ENCODE results near the gene KCMF1.

KCMF1 gene

DNA sequence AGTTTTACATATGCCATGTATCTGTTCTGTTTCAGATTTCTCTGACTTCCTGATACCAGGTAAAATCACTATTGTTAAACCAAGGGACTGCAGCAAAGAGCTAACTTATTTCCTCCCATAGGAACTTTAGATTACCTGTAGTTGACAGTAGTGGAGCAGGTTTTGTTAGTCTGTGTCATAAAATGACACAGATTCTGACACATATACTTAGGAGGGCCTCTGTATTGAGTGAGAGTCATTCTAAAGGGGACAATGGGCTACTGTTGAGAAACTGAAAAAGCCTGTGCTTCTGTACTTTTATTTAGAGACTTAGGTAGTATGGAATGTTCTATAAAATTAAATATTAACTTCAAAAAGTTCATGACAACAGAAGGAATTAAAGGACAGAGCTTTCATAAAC, 48.2 kb downstream of the KCMF1 start:
- H3K4me3 ChIP-seq (ENCODE audit: low read depth, low read length): no peak overlapping the region

DNA sequence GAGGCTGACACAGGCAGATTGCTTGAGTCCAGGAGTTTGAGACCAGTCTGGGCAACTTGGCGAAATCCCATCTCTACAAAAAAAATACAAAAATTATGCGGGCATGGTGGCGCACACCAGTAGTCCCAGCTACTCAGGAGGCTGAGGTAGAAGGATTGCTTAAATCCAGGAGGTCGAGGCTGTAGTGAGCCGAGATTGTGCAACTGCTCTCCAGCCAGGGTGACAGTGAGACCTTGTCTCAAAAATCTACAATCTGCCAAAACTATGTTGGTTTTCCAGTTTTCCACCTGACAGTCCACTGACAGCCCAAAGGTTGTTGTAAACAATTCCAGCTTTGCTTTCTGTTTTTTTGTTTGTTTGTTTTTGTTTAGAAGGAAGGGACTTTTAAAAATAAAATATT, 51.3 kb downstream of the KCMF1 start:
- H3K4me3 ChIP-seq (ENCODE audit: low read depth, low read length): no peak overlapping the region

GRCh38 chr2:85024372-85025047, 53.5 kb downstream of the KCMF1 start:
- H3K4me3 ChIP-seq (ENCODE audit: low read depth, low read length): no peak overlapping the region

DNA sequence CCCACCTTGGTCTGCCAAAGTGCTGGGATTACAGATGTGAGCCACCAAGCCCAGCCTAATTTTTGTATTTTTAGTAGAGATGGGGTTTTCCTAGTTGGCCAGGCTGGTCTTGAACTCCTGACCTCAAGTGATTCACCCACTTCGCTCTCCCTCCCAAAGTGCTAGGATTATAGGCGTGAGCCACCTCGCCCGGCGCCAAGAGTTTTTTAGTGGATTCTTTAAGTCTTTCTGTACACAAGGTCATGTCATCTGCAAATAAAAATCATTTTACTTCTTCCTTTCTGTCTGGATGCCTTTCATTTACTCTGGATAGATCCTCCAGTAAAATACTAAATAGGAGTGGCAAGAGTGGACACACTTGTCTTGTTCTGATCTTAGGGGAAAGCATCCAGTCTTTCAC, 61.7 kb downstream of the KCMF1 start:
- H3K4me3 ChIP-seq (ENCODE audit: low read depth, low read length): no peak overlapping the region

DNA sequence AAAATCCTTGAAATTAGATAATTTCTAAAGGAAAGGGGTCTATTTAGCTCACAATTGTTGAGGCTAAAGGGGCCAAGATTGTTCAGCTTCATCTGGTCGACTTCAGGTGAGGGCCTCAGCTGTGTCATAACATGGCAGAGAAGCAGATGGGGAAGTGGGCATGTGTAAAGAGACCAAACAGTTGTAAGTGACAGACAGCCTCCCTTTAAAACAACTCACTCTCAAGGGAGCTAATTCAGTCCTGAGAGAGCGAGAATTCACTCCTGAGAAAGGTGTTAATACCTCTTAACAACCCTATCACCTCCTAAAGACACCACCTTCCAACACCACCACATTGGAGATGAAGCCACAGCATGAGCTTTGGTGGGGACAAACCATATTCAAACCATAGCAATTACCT, 62.4 kb downstream of the KCMF1 start:
- no peak overlapping the region for H3K4me3 ChIP-seq (ENCODE audit: low read depth, low read length)

DNA sequence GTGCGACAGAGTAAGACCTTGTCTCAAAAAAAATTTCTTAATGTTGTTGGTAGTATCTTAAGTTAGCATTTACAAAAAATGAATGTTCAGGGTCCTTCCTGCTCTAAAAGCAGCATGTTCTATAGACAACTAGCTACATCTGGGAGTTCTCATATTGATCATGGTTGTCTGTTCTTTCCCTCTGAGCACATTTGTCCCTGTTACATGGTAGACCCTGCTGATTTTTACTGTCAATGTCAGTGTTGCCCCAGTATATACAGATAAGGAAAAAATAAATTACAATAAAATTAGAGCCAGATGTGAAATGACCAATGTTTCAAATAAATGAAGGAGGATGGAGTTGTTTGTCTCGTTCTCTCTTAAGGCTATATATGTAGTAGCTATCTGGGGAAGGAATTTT, 63.2 kb downstream of the KCMF1 start:
- H3K4me3 ChIP-seq (ENCODE audit: low read depth, low read length): no peak overlapping the region

DNA sequence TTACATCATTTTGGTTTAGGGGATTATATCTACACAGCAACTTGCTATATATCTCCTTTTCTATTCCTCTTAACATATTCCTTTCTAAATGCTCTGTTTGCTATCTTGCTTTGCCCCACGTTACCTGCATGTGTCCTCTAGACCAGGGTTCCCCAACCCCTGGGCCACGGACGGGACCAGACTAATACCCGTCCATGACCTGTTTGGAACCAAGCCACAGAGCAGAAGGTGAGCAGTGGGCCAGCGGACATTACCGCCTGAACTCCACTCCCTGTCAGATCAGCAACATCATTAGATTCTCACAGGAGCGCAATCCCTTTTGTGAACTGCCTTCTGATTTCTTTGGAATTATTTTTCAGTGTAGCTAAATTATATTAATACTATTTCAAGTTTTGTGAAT, 66.7 kb downstream of the KCMF1 start:
- no peak overlapping the region for H3K4me3 ChIP-seq (ENCODE audit: low read depth, low read length)

GRCh38 chr2:85042330-85042729, 71.4 kb downstream of the KCMF1 start:
- no peak overlapping the region for H3K4me3 ChIP-seq (ENCODE audit: low read depth, low read length)

- H3K4me3 ChIP-seq (ENCODE audit: low read depth, low read length): no peak overlapping the region
These were observed 77.6 kb downstream of the KCMF1 start for GRCh38 chr2:85048534-85048933.

- no peak overlapping the region for H3K4me3 ChIP-seq (ENCODE audit: low read depth, low read length)
These were observed 78.3 kb downstream of the KCMF1 start for GRCh38 chr2:85049236-85049635.

DNA sequence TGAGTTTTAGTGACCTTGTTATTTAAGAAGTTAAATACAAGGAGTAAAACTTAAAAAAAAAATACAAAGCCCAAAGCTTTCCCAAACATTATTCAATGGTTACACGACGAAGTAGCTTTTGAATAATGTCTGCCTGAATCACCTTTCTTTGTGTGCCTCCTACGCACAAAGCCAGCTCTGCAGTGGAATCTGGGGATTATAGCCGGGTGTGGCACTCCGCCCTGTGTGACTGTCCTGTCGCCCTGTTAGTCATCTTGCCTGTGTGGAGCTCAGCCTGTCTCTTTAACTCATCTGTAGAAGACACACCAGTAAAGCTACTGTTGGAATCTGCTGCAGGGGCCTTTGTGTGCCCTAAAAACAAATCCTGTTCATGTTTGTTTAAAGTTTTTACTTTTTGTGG, 82.8 kb downstream of the KCMF1 start:
- H3K4me3 ChIP-seq (ENCODE audit: low read depth, low read length): no peak overlapping the region

- H3K4me3 ChIP-seq (ENCODE audit: low read depth, low read length): no peak overlapping the region
These were observed 86.4 kb downstream of the KCMF1 start for GRCh38 chr2:85057226-85057962.

GRCh38 chr2:85061896-85062295, 90.9 kb downstream of the KCMF1 start:
- no peak overlapping the region for H3K4me3 ChIP-seq (ENCODE audit: low read depth, low read length)

DNA sequence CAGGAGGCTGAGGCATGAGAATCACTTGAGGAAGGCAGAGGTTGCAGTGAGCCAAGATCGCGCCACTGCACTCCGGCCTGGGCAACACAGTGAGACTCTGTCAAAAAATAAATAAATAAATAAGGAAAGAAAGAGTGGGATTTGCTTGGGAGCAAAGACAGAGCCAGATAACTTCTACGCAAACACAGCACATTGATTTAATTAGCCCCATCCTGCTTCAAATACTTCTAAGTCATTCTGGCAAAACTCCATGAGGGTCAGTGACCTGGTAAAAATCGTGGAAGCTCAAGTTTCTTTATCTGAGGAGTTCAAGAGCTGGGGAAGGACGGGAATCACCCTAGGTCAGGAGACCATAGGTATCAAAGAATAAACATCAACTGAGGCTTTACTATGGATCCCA, 91.6 kb downstream of the KCMF1 start:
- H3K4me3 ChIP-seq (ENCODE audit: low read depth, low read length): no peak overlapping the region

- H3K4me3 ChIP-seq (ENCODE audit: low read depth, low read length): no peak overlapping the region
These were observed 93.1 kb downstream of the KCMF1 start for GRCh38 chr2:85063981-85064599.

GRCh38 chr2:85064927-85065577, 94.1 kb downstream of the KCMF1 start:
- no peak overlapping the region for H3K4me3 ChIP-seq (ENCODE audit: low read depth, low read length)

DNA sequence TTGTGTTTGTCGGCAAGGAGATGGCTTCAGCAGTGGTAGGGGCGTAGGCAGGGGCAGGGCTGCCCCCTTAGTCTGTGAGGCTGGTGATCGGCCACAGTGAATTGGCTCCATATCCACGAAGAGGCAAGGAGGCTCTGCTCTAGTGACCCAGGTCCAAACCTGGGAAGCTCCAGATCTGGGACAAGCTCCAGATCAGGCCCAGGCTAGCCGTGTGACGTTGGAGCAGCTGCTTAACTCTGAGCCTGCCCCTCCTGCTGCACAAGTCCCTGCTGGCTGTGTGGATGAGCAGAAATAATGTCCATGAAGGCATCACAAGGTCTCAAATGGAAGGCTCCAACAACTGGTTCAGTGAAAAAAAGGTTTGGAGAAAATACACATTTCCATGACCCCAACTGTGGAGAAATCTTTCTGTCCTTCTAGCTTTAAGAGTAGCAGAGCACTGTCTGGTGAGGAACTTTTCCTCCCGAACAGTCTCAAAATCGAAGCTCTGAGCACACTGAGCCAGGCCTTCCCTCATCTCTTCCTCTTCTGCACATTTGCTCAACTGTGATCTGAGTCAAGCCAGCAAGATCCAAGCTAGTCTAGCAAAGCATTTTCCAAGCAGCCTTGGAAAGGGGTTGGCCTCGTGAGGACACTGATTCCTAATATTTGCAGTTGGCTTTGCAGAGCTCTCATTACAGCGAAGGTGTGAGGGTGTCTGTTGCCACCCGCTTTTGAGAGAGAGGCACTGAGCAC, 95.2 kb downstream of the KCMF1 start:
- H3K4me3 ChIP-seq (ENCODE audit: low read depth, low read length): no peak overlapping the region

GRCh38 chr2:85066874-85067351, 96.0 kb downstream of the KCMF1 start:
- peak overlapping the region; percentile 17 for H3K4me3 ChIP-seq (ENCODE audit: low read depth, low read length)

- H3K4me3 ChIP-seq (ENCODE audit: low read depth, low read length): no peak overlapping the region
These were observed 100.1 kb downstream of the KCMF1 start for GRCh38 chr2:85071096-85071495.

GRCh38 chr2:85073033-85073432, 102.1 kb downstream of the KCMF1 start:
- H3K4me3 ChIP-seq (ENCODE audit: low read depth, low read length): no peak overlapping the region
